SK-N-SH (cell line): ENCODE data around the gene MET.

Experiments used
- CHD2 ChIP-seq: fragments of 150-350 bp; IDR thresholded peaks from 2 replicates; pipeline ENCODE4 v1.6.1; 2018; ENCODE audit warnings: low read length; ENCODE audit not compliant: partially characterized antibody
- CTCF ChIP-seq: fragments of 200-600 bp; sonication (generic); IDR thresholded peaks from 2 replicates; pipeline ENCODE4 v1.6.1; 2017; ENCODE audit warnings: antibody characterized with exemption, mild to moderate bottlenecking, moderate library complexity
- EP300 ChIP-seq, 2 experiments: IDR thresholded peaks; 2 replicates each; pipeline versions ENCODE4 v1.4.0 to v1.6.1; 2012; ENCODE audit warnings: borderline replicate concordance in 1 of 2, low read depth in 1 of 2, low read length in 1 of 2
- EZH2phosphoT487 ChIP-seq: fragments of 200-600 bp; sonication (generic); IDR thresholded peaks from 2 replicates; pipeline ENCODE4 v1.6.1; 2017; ENCODE audit warnings: low read depth, mixed run types, mild to moderate bottlenecking, antibody characterized with exemption, moderate library complexity, borderline replicate concordance
- GATA2 ChIP-seq: sonication (generic); formaldehyde crosslinking; IDR thresholded peaks from 2 replicates; pipeline ENCODE4 v1.5.0; 2020; ENCODE audit warnings: mild to moderate bottlenecking, missing genetic modification reagents
- POLR2AphosphoS5 ChIP-seq: IDR thresholded peaks from 2 replicates; pipeline ENCODE4 v1.6.1; 2012; ENCODE audit warnings: low read depth, low read length
- RAD21 ChIP-seq: IDR thresholded peaks from 2 replicates; pipeline ENCODE4 v1.6.1; 2012; ENCODE audit warnings: mild to moderate bottlenecking, low read length
- REST ChIP-seq: IDR thresholded peaks from 2 replicates; pipeline ENCODE4 v1.6.1; 2012; ENCODE audit warnings: mild to moderate bottlenecking, low read depth, low read length, moderate library complexity
- SMC3 ChIP-seq: IDR thresholded peaks from 2 replicates; pipeline ENCODE4 v1.6.1; 2012; ENCODE audit warnings: low read depth, low read length, improper control_type of control experiment
- TAF1 ChIP-seq: IDR thresholded peaks from 2 replicates; pipeline ENCODE4 v1.6.1; 2012; ENCODE audit warnings: low read depth, mild to moderate bottlenecking, low read length, moderate library complexity, borderline replicate concordance
- YY1 ChIP-seq: IDR thresholded peaks from 2 replicates; pipeline ENCODE4 v1.4.0; 2012; ENCODE audit warnings: low read depth, mild to moderate bottlenecking
- TF ChIP-seq, protein P1 (sequence below): fragments of 150-350 bp; IDR thresholded peaks from 2 replicates; pipeline ENCODE4 v1.6.1; 2016; ENCODE audit warnings: mild to moderate bottlenecking, low read depth, low read length

GRCh38 chr7:116629051-116629463, 42.9 kb upstream of the MET start:
- no peak for TF ChIP-seq CTCF
- no peak for TF ChIP-seq RAD21
- TF ChIP-seq EP300 (IDR thresholded peaks at IDR 0.05; ENCODE audit: borderline replicate concordance in 1 of 2, low read depth in 1 of 2, low read length in 1 of 2), result no peak
- no peak for TF ChIP-seq SMC3
- no peak for TF ChIP-seq CHD2
- no peak for TF ChIP-seq TAF1
- no peak for TF ChIP-seq REST
- no peak for TF ChIP-seq GATA2 (CRISPR knock-in tag)
- no peak for TF ChIP-seq POLR2AphosphoS5
- no peak for TF ChIP-seq EZH2phosphoT487
- TF ChIP-seq, protein P1, sequence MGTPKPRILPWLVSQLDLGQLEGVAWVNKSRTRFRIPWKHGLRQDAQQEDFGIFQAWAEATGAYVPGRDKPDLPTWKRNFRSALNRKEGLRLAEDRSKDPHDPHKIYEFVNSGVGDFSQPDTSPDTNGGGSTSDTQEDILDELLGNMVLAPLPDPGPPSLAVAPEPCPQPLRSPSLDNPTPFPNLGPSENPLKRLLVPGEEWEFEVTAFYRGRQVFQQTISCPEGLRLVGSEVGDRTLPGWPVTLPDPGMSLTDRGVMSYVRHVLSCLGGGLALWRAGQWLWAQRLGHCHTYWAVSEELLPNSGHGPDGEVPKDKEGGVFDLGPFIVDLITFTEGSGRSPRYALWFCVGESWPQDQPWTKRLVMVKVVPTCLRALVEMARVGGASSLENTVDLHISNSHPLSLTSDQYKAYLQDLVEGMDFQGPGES, result no peak
- TF ChIP-seq YY1, result no peak
